Heart right ventricle (tissue), 16 donors: ENCODE data around the gene TROAP. TPM values are rescaled to one million over a fixed set of nuclear protein-coding genes. Genes with fewer than 3 reads are reported as not detected.
A peak's percentile ranks its signal among the peaks of the same experiment; 100 is the strongest.

Experiments
- ATAC-seq, 8 donors: fragments of 200-7000 bp; cut with Tn5 transposase; one replicate each; pipeline ENCODE4 v1.9.1; 2020; ENCODE audit warnings: mild to moderate bottlenecking in 8 of 8, moderate library complexity in 8 of 8, moderate number of reproducible peaks in 1 of 8
- DNase-seq, 2 donors: peaks; one replicate each; pipeline ENCODE4 v3.0.0-alpha.2; 2020
- H3K27ac ChIP-seq, 10 donors: fragments of 200-600 bp; sonication (generic) in 2 of 10; one replicate each; pipeline versions ENCODE4 v1.5.0 to v1.8.0; 2020 to 2022; ENCODE audit warnings: mild to moderate bottlenecking in 3 of 10
- H3K27me3 ChIP-seq, 7 donors: fragments of 200-600 bp; one replicate each; pipeline ENCODE4 v1.8.0; 2021 to 2022; ENCODE audit warnings: mild to moderate bottlenecking in 2 of 7
- H3K36me3 ChIP-seq, 9 donors: fragments of 200-600 bp; sonication (generic) in 1 of 9; one replicate each; pipeline versions ENCODE4 v1.5.0 to v1.8.0; 2020 to 2022; ENCODE audit warnings: mild to moderate bottlenecking in 2 of 9
- H3K4me1 ChIP-seq, 9 donors: fragments of 200-600 bp; sonication (generic) in 1 of 9; one replicate each; pipeline versions ENCODE4 v1.5.0 to v1.8.0; 2020 to 2022; ENCODE audit warnings: mild to moderate bottlenecking in 4 of 9
- H3K4me3 ChIP-seq, 10 donors: fragments of 200-600 bp; sonication (generic) in 2 of 10; one replicate each; pipeline versions ENCODE4 v1.5.0 to v1.8.0; 2020 to 2022; ENCODE audit warnings: mild to moderate bottlenecking in 7 of 10, moderate library complexity in 2 of 10
- H3K9me3 ChIP-seq, 11 donors: fragments of 200-600 bp in 10 of 11; sonication (generic) in 2 of 11; one replicate each; pipeline versions ENCODE4 v1.5.0 to v1.8.0; 2013 to 2022; ENCODE audit warnings: mild to moderate bottlenecking in 2 of 11, control low read depth in 1 of 11, moderate library complexity in 1 of 11
- WGBS, 2 donors: extraction: QIAGEN DNeasy Blood & Tissue Kit; methylation state at CpG; one replicate each; pipeline ENCODE4 v1.1.7; 2013; ENCODE audit warnings: inconsistent platforms in 1 of 2; 5-methylcytosine and 5-hydroxymethylcytosine counted together
- intact Hi-C, 10 donors: fragments of 100-400 bp; cut with DNase I; formaldehyde crosslinking; loops; one replicate each; pipeline versions ENCODE4 v1.11.1 to v1.14.2; 2022
- polyA plus RNA-seq, 2 donors: library from polyadenylated mRNA; stranded (reverse); fragments of 200-250 nt; gene quantifications; one replicate each; pipeline ENCODE4 v1.2.3, GENCODE V29; 2013
- total RNA-seq, 10 donors: library from RNA; stranded (reverse); fragmentation: NEBNext Ultra II Directional in 3 of 10; extraction: Animal tissue kit (Norgen Biotek cat#: 25700) in 3 of 10; gene quantifications; one replicate each; pipeline versions ENCODE4 v1.2.1 to v1.2.4, GENCODE V29; 2021 to 2023
- TF ChIP-seq, protein P1 (sequence below), 9 donors: fragments of 200-600 bp; sonication (generic) in 2 of 9; IDR thresholded peaks; one replicate each; pipeline versions ENCODE4 v1.5.0 to v1.8.0; 2021 to 2022; ENCODE audit warnings: antibody characterized with exemption in 9 of 9, mild to moderate bottlenecking in 5 of 9, moderate library complexity in 1 of 9
- donor health status: Arrhythmogenic right ventricular cardiomyopathy.
- donor health status: ischemic (EF 13 %, LVEDD 7.1; RV severe dilation, severe dysfunction).
- donor health status: healthy with polysubstance abuse.
- donor health status: DM: no; HTN: yes; CAD: no.
- donor health status: DM: no; HTN: no; CAD: no.
- donor health status: ischemic (EF 25% LVEDD 6.9; RV normal size, moderate dysfunction).
- donor health status: ischemic (EF 25% LVEDD 5.7; RV mildly dilated, moderate dysfunction).
- donor health status: healthy.
- donor health status: DM: yes; HTN: yes; CAD: no.
- donor health status: Ischemic cardiomyopathy.
- donor health status: ischemic (EF 35%, LVEDD 5.7; RV mildly dilated, moderate dysfunction).
- donor health status: nonischemic (EF 11% LVEDD 7.7; RV severe dilation, severe dysfunction).
- donor health status: DM: yes; HTN: yes; CAD: no.
- donor health status: PGD.
- donor health status: ischemic (EF 29% LVEDD 5.4; RV normal size, mild dysfunction).
- donor health status: nonischemic (EF 23%, LVEDD 6.1; RV moderate dilation, normal function).

TROAP gene
- total and polyA plus RNA-seq, 12 donors = 0.20 to 4.9 (median 0.72) TPM; not detected in 3

DNA sequence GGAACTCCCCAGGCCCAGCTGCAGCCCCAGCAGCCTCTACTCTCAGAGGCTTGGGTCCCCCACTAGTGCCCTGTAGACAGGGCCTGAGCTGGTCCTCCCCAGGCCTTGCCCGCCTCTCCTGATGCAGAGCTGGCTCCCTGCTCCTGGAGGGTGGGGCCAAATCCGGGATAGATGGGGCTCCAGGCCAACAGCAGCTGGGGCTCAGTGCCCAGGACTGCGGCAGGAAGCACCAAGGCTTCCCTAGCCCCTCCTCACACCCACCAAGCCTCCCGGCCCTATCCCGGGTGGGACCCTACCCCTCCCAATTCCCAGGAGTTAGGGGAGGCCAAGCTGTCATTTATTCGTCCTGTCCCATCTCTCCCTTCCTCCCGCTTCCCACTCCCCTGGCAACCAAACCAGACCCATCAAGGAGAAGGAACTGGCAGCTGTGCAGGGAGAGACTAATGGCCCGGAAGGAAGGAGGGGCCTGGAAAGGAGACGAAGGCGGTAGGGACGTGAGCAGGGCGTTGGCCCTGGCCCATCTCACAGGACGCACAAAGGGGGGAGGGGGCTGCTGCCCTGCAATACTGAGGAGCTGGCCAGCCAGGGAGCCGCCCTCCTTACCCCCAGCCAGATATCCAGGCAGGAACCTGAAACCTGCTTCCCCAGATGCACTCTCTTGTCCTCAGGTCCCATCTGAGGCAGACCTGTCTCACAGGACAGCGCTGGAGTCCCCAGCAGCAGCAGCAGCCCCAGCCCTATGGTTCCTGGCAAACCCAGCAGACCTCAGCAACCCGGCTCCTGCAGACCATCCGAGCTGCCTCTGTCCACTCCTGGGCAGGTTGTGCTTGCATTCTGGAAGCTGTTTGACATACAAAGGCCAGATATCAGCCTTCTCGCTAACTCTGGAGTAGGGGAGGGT, 29.7 kb upstream of the TROAP start:
- intact Hi-C loops = loop anchor here in 4 of 10 donors (5.0 to 10.0 kb wide), 3 partner anchors 44 to 51 kb away; partner anchors contain the start of genes C1QL4 (in 2 of the 4) and DNAJC22 (in 1 of the 4)
- TF ChIP-seq, protein P1, sequence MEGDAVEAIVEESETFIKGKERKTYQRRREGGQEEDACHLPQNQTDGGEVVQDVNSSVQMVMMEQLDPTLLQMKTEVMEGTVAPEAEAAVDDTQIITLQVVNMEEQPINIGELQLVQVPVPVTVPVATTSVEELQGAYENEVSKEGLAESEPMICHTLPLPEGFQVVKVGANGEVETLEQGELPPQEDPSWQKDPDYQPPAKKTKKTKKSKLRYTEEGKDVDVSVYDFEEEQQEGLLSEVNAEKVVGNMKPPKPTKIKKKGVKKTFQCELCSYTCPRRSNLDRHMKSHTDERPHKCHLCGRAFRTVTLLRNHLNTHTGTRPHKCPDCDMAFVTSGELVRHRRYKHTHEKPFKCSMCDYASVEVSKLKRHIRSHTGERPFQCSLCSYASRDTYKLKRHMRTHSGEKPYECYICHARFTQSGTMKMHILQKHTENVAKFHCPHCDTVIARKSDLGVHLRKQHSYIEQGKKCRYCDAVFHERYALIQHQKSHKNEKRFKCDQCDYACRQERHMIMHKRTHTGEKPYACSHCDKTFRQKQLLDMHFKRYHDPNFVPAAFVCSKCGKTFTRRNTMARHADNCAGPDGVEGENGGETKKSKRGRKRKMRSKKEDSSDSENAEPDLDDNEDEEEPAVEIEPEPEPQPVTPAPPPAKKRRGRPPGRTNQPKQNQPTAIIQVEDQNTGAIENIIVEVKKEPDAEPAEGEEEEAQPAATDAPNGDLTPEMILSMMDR (IDR thresholded peaks at IDR 0.05) = no peak
- Histone ChIP-seq H3K4me3 (peak overlapping the region in 5 of 10 donors; percentile 5 to 25 (median 11)), H3K9me3 (no peaks in the 10 kb centered on the region), H3K36me3 (no peaks in the 10 kb centered on the region), H3K27me3 (peaks cover 26 to 50% (median 39%) of the 10 kb centered on the region in 7 donors), H3K4me1 (peaks cover 12 to 40% (median 33%) of the 10 kb centered on the region in 9 donors), H3K27ac (no peak overlapping the region)
- ATAC-seq (peak; percentile 36 to 72 (median 56)), DNase-seq (peak; percentile 27 to 58)
- 27% methylated on average over 17 to 18 of the region's 18 CpGs for WGBS, 2 donors

DNA sequence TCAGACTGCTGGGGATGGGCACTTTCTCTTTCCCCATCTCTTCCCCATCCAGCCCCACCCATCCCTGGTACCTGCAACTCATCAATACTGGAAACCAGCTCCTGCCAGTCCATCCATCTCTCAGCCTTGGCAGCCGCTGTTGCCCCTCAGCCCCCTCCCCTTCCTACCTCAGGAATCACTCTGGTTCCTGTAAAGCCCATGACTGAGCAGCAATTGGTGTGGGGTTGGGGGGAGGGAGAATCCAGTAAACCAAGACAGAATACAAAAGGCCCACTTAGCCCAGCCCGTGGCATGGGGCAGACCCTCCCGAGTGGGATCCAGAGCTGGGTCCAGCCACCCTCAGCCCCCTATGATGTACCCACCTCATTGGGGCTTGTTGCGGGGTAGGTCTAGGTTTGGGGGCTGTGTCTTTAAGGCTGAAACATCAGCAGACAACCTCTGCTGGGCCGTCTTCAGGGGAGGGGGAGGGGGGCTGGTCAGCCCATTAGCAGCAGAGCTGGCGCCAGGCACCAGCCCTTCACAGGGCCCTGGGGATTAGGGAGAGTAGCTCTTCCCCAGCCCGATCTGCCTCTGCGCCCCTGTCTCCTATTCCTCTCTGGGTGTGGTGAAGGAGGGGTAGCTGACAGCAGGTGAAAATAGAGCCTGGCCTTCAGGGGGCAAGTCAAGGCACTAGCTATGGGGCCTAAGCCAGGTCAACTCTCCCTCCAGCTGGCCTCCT, 28.8 kb upstream of the TROAP start:
- Histone ChIP-seq H3K4me1 (peaks cover 12 to 40% (median 33%) of the 10 kb centered on the region in 9 donors), H3K9me3 (no peaks in the 10 kb centered on the region), H3K4me3 (no peak overlapping the region), H3K27me3 (peaks cover 27 to 57% (median 48%) of the 10 kb centered on the region in 7 donors), H3K36me3 (no peaks in the 10 kb centered on the region), H3K27ac (no peak overlapping the region)
- 71 to 78% methylated on average over 7 to 8 of the region's 8 CpGs for WGBS, 2 donors
- intact Hi-C loops = loop anchor here in 4 of 10 donors (5.0 to 10.0 kb wide), 3 partner anchors 43 to 51 kb away; partner anchors contain the start of genes C1QL4 (in 2 of the 4) and DNAJC22 (in 1 of the 4)
- DNase-seq = no peak
- TF ChIP-seq, protein P1 (IDR thresholded peaks at IDR 0.05) = no peak
- ATAC-seq = no peak

DNA sequence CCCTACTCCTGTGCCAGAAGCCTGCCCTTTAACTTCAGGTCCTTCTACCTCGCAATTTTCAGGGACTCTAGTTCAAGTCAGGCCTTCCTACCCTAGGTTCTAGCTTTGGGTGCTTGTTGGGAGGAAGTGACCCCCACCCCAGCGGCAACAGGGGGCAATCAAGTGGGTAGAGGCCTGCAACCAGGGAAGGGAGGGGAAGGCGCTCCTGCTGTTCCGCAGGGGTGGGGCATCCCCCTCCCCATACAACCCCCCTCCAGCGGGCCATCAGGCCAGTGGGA, 28.3 kb upstream of the TROAP start:
- Histone ChIP-seq H3K4me3 (no peak overlapping the region), H3K36me3 (no peaks in the 10 kb centered on the region), H3K4me1 (peaks cover 12 to 40% (median 33%) of the 10 kb centered on the region in 9 donors), H3K9me3 (no peaks in the 10 kb centered on the region), H3K27ac (no peak overlapping the region), H3K27me3 (peaks cover 27 to 59% (median 53%) of the 10 kb centered on the region in 7 donors)
- TF ChIP-seq, protein P1 (IDR thresholded peaks at IDR 0.05) = no peak
- no peak for DNase-seq
- intact Hi-C loops = loop anchor here in 5 of 10 donors (5.0 to 10.0 kb wide), 4 partner anchors 38 to 50 kb away; partner anchors contain the start of genes C1QL4 (in 2 of the 5) and DNAJC22 (in 1 of the 5)
- 55 to 67% methylated on average over 5 of the region's 5 CpGs for WGBS, 2 donors
- ATAC-seq = no peak
